ENCODE data around the gene LOXHD1. TPM values are rescaled to one million over a fixed set of nuclear protein-coding genes. Genes with fewer than 3 reads are reported as not detected.

The LOXHD1 gene
- total RNA-seq, 1 experiment from 2014 or later = not detected

- DNase-seq (ENCODE audit: extremely low read depth, low read depth) = no peak
These were observed 102.5 kb downstream of the LOXHD1 start for GRCh38 chr18:46554406-46555080.

GRCh38 chr18:46550609-46551008 lies 106.4 kb downstream of the LOXHD1 start:
- DNase-seq (ENCODE audit: extremely low read depth, low read depth) = no peak

- DNase-seq (ENCODE audit: extremely low read depth, low read depth) = no peak
These were observed 109.5 kb downstream of the LOXHD1 start for GRCh38 chr18:46547520-46547919.

- DNase-seq (ENCODE audit: extremely low read depth, low read depth) = no peak
These were observed 110.8 kb downstream of the LOXHD1 start for GRCh38 chr18:46546111-46546640.

GRCh38 chr18:46542545-46542944 lies 114.5 kb downstream of the LOXHD1 start:
- peak; percentile 4 for DNase-seq (ENCODE audit: extremely low read depth, low read depth)

GRCh38 chr18:46541626-46542189 lies 115.3 kb downstream of the LOXHD1 start:
- no peak for DNase-seq (ENCODE audit: extremely low read depth, low read depth)

GRCh38 chr18:46538376-46538775 lies 118.6 kb downstream of the LOXHD1 start:
- DNase-seq (ENCODE audit: extremely low read depth, low read depth) = no peak

- peak; percentile 56 for DNase-seq (ENCODE audit: extremely low read depth, low read depth)
These were observed 120.7 kb downstream of the LOXHD1 start for GRCh38 chr18:46536215-46536874.

GRCh38 chr18:46531482-46531881 lies 125.5 kb downstream of the LOXHD1 start:
- DNase-seq (ENCODE audit: extremely low read depth, low read depth) = no peak

GRCh38 chr18:46528037-46528436 lies 129.0 kb downstream of the LOXHD1 start:
- no peak for DNase-seq (ENCODE audit: extremely low read depth, low read depth)

- DNase-seq (ENCODE audit: extremely low read depth, low read depth) = no peak
These were observed 137.2 kb downstream of the LOXHD1 start for GRCh38 chr18:46519870-46520269.

- no peak for DNase-seq (ENCODE audit: extremely low read depth, low read depth)
These were observed 138.6 kb downstream of the LOXHD1 start for GRCh38 chr18:46518438-46518837.

GRCh38 chr18:46516555-46516954 lies 140.5 kb downstream of the LOXHD1 start:
- no peak for DNase-seq (ENCODE audit: extremely low read depth, low read depth)

GRCh38 chr18:46510386-46510785 lies 146.6 kb downstream of the LOXHD1 start:
- DNase-seq (ENCODE audit: extremely low read depth, low read depth) = no peak

- no peak for DNase-seq (ENCODE audit: extremely low read depth, low read depth)
These were observed 147.5 kb downstream of the LOXHD1 start for GRCh38 chr18:46509530-46509929.

GRCh38 chr18:46506974-46507586 lies 149.9 kb downstream of the LOXHD1 start:
- no peak for DNase-seq (ENCODE audit: extremely low read depth, low read depth)

- peak; percentile 12 for DNase-seq (ENCODE audit: extremely low read depth, low read depth)
These were observed 154.6 kb downstream of the LOXHD1 start for GRCh38 chr18:46502444-46502843.

- peak; percentile 35 for DNase-seq (ENCODE audit: extremely low read depth, low read depth)
These were observed 159.9 kb downstream of the LOXHD1 start for GRCh38 chr18:46497129-46497528.

- no peak for DNase-seq (ENCODE audit: extremely low read depth, low read depth)
These were observed 168.4 kb downstream of the LOXHD1 start for GRCh38 chr18:46488471-46489213.

- DNase-seq (ENCODE audit: extremely low read depth, low read depth) = no peak
These were observed 171.3 kb downstream of the LOXHD1 start for GRCh38 chr18:46485675-46486194.

Measured in NCI-H460 (cell line).